Measurements from ENCODE around the gene AK9. TPM values are rescaled to one million over a fixed set of nuclear protein-coding genes. Genes with fewer than 3 reads are reported as not detected.
"Not testable (repeated sequence)": the region's sequence is repeated elsewhere in the genome, so short reads cannot be mapped to it uniquely, and the experiment has no call there.

The AK9 gene
- total RNA-seq, 2 experiments from 2014 or later = 3.5 to 5.2 TPM

DNA sequence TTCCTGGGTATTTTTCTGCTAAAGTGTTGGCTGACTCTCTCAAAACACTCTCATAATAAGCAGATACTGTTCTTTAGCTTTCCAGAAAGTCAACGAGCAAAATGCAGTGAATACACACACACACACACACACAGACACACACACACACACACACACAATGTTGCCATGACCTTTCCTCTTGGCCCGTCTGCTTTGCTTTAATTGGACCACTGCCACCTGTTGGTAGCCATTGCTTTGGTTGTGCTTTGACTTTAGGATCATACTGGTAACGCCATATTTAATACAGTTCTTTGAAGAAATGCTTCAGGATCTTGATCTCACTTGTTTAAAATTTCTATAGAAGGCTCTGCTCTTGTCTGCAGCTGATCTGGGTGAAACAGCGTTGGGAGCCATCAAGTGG is 4.5 kb upstream of the AK9 start:
- CTCF ChIA-PET = interaction anchor here (0.7 to 2.1 kb wide), 4 partner anchors 10 to 344 kb away, joined by 4 to 7 read pairs (median 5); no protein-coding TSS in a partner anchor
- Mint-ChIP-seq H3K27me3 (no peaks in the 10 kb centered on the region), H3K4me1 (peaks cover 14% of the 10 kb centered on the region), H3K4me3 (no peak overlapping the region), H3K27ac (no peak overlapping the region), H3K36me3 (ENCODE audit: low read depth) (peaks cover 9% of the 10 kb centered on the region), H3K9me3 (ENCODE audit: low read depth) (no peaks in the 10 kb centered on the region)
- intact Hi-C loops (cut with DNase I, micrococcal nuclease) = loop anchor here in 1 of 2 experiments (10.0 kb wide), 1 partner anchor 1179 kb away; the partner anchor contains the start of gene AMD1
- POLR2A ChIA-PET = no interaction called here
- DNase-seq = peak; percentile 51
- ATAC-seq = no peak

GRCh38 chr6:109693111-109693510 is 2.1 kb upstream of the AK9 start:
- no peak for ATAC-seq
- ChIA-PET POLR2A (interaction anchor here (0.6 kb wide), 1 partner anchor 595 kb away, joined by 7 read pairs; no protein-coding TSS in a partner anchor), CTCF (interaction anchor here (1.0 to 1.7 kb wide), 4 partner anchors 9 to 347 kb away, joined by 4 to 5 read pairs (median 4); no protein-coding TSS in a partner anchor)
- Mint-ChIP-seq H3K27ac (no peak overlapping the region), H3K9me3 (ENCODE audit: low read depth) (no peaks in the 10 kb centered on the region), H3K27me3 (no peaks in the 10 kb centered on the region), H3K36me3 (ENCODE audit: low read depth) (peaks cover 9% of the 10 kb centered on the region), H3K4me3 (no peak overlapping the region), H3K4me1 (peaks cover 19% of the 10 kb centered on the region)
- no peak for DNase-seq
- intact Hi-C loops (cut with DNase I, micrococcal nuclease) = loop anchor here (5.0 to 10.0 kb wide), 6 partner anchors 96 to 1264 kb away; partner anchors contain the start of genes PPIL6 (in 2 of the 2), SMPD2 (in 2 of the 2), AMD1 (in 1 of the 2) and GTF3C6 (in 1 of the 2)

- ChIA-PET CTCF (interaction anchor here (2.6 kb wide), 2 partner anchors 11 to 350 kb away, joined by 11 to 18 read pairs; no protein-coding TSS in a partner anchor), POLR2A (no interaction called here)
- Mint-ChIP-seq H3K9me3 (ENCODE audit: low read depth) (no peaks in the 10 kb centered on the region), H3K27me3 (no peaks in the 10 kb centered on the region), H3K4me3 (peak overlapping the region; percentile 94), H3K4me1 (peaks cover 41% of the 10 kb centered on the region), H3K27ac (peak overlapping the region; percentile 92), H3K36me3 (ENCODE audit: low read depth) (no peaks in the 10 kb centered on the region)
- intact Hi-C loops (cut with DNase I, micrococcal nuclease) = loop anchor here (2.0 to 10.0 kb wide), 11 partner anchors 93 to 1396 kb away; partner anchors contain the start of genes PPIL6 (in 2 of the 2), SMPD2 (in 2 of the 2), AFG1L (in 1 of the 2) and AMD1 (in 1 of the 2)
- ATAC-seq = peak; percentile 35
- DNase-seq = peak; percentile 84
These were observed 647 bp downstream of the AK9 start for GRCh38 chr6:109690373-109690736.

DNA sequence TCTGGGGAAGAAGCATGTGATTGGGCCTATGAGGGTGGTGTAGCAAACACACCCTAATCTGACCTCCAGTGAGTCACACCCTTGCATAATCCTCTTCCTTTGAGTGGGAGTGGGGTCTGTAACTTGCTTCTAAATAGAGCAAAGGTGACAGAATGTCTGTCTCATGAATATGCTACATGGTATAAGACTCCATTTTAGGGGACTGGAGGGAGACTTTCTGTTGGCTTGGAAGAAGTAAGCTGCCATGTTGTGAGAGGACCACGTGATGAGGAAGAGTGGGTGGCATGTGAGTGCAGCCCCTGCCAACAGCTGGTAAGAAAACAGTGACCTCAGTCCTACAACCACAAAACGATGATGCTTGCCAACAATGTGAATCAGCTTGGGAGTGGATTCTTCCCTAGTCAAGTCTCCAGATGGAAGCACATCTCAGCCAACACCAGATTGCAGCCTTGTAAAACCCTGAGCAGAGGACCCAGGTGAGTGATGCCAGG is 3.7 kb downstream of the AK9 start:
- Mint-ChIP-seq H3K27me3 (no peaks in the 10 kb centered on the region), H3K4me3 (no peak overlapping the region), H3K27ac (peak overlapping the region; percentile 60), H3K9me3 (ENCODE audit: low read depth) (peaks cover 3% of the 10 kb centered on the region), H3K36me3 (ENCODE audit: low read depth) (peaks cover 3% of the 10 kb centered on the region), H3K4me1 (peaks cover 34% of the 10 kb centered on the region)
- peak; percentile 57 for DNase-seq
- peak; percentile 44 for ATAC-seq
- POLR2A ChIA-PET = interaction anchor here (0.6 kb wide), 2 partner anchors 340 to 1093 kb away, joined by 3 to 4 read pairs; no protein-coding TSS in a partner anchor
- intact Hi-C loops (cut with DNase I, micrococcal nuclease) = loop anchor here in 1 of 2 experiments (1.0 kb wide), 1 partner anchor 8 kb away; no protein-coding TSS in a partner anchor
- CTCF ChIA-PET = interaction anchor here (0.7 kb wide), 1 partner anchor 22 kb away, joined by 3 read pairs; no protein-coding TSS in a partner anchor

DNA sequence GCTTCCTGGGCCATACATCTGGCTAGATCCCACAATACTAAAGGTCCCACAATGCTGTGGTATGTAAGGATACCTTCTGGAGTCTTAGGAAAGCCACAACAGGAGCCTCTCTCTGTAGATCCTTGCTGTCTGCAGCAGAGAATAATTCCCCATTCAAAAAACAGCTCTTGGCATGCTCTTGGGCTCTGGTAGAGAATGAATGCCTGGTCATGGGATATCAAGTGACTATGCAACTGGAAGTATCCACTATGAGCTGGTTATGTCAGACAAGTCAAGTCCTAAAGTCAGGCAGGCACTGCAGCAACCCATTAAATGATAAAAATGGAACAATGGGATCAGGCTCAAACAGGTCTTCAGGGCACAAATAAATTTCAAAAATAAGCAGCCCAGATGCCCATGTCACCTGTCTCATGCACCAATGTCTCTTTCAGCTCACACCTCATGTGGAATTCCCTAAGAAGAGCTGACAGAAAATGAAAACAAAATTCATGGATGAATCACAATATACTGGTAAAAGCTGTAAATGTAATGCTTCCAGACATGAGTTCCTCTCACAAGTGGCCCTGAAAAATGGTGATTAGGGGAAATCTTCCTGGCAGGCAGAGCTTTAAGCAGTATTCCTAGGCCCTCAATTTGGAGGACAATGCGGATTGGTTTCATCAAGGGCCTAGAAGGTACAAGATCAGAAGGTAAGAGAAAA is 4.3 kb downstream of the AK9 start:
- peaks cover 32% of the 10 kb centered on the region for H3K4me1 Mint-ChIP-seq
- no peaks in the 10 kb centered on the region for H3K27me3 Mint-ChIP-seq
- POLR2A ChIA-PET = interaction anchor here (0.6 kb wide), 1 partner anchor 418 kb away, joined by 3 read pairs; no protein-coding TSS in a partner anchor
- peak overlapping the region; percentile 60 for H3K27ac Mint-ChIP-seq
- no peak for ATAC-seq
- CTCF ChIA-PET = interaction anchor here (0.6 to 0.7 kb wide), 2 partner anchors 22 to 58 kb away, joined by 3 read pairs; no protein-coding TSS in a partner anchor
- no peak overlapping the region for H3K4me3 Mint-ChIP-seq
- H3K36me3 Mint-ChIP-seq (ENCODE audit: low read depth) = peaks cover 5% of the 10 kb centered on the region
- no peak for DNase-seq
- intact Hi-C loops (cut with DNase I, micrococcal nuclease) = loop anchor here in 1 of 2 experiments (1.0 kb wide), 1 partner anchor 7 kb away; no protein-coding TSS in a partner anchor
- H3K9me3 Mint-ChIP-seq (ENCODE audit: low read depth) = peaks cover 5% of the 10 kb centered on the region

- H3K4me3 Mint-ChIP-seq; H3K27me3 Mint-ChIP-seq; H3K9me3 Mint-ChIP-seq (ENCODE audit: low read depth); H3K36me3 Mint-ChIP-seq (ENCODE audit: low read depth): not testable (repeated sequence)
- ATAC-seq (peak; percentile 99), DNase-seq (peak; percentile 67)
- CTCF ChIA-PET = interaction anchor here (1.5 kb wide), 1 partner anchor 15 kb away, joined by 4 read pairs; no protein-coding TSS in a partner anchor
- intact Hi-C loops (cut with DNase I, micrococcal nuclease) = loop anchor here in 1 of 2 experiments (1.0 kb wide), 1 partner anchor 8 kb away; no protein-coding TSS in a partner anchor
- Mint-ChIP-seq H3K4me1 (peaks cover 26% of the 10 kb centered on the region), H3K27ac (peak overlapping the region; percentile 72)
- POLR2A ChIA-PET = interaction anchor here (0.6 to 0.7 kb wide), 2 partner anchors 132 to 602 kb away, joined by 3 to 6 read pairs; no protein-coding TSS in a partner anchor
These were observed 12.1 kb downstream of the AK9 start for GRCh38 chr6:109678661-109679505.

DNA sequence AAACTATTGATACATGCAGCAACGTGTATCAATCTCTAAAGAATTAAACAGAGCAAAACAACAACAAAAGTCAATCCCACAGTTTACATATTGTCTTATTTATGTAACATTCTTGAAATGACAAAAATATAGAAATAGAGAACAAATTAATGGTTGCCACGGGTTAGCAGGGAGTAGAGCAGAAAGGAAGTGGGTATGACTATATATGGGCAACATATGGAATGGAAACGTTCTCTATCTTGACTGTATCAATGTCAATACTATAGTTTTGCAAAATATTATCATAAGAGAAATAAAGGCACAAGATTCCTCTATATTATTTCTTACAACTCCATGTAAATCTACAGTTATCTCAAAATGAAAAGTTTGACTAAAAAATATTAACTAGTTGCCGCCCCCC is 12.8 kb downstream of the AK9 start:
- CTCF ChIA-PET = interaction anchor here (0.6 to 1.5 kb wide), 2 partner anchors 15 to 27 kb away, joined by 3 to 4 read pairs; no protein-coding TSS in a partner anchor
- ATAC-seq = no peak
- no peak overlapping the region for H3K4me3 Mint-ChIP-seq
- H3K9me3 Mint-ChIP-seq (ENCODE audit: low read depth) = peaks cover 2% of the 10 kb centered on the region
- DNase-seq = no peak
- H3K27me3 Mint-ChIP-seq = no peaks in the 10 kb centered on the region
- H3K27ac Mint-ChIP-seq = no peak overlapping the region
- H3K36me3 Mint-ChIP-seq (ENCODE audit: low read depth) = peaks cover 10% of the 10 kb centered on the region
- H3K4me1 Mint-ChIP-seq = peaks cover 26% of the 10 kb centered on the region
- intact Hi-C loops (cut with DNase I, micrococcal nuclease) = no loop called here
- POLR2A ChIA-PET = no interaction called here

DNA sequence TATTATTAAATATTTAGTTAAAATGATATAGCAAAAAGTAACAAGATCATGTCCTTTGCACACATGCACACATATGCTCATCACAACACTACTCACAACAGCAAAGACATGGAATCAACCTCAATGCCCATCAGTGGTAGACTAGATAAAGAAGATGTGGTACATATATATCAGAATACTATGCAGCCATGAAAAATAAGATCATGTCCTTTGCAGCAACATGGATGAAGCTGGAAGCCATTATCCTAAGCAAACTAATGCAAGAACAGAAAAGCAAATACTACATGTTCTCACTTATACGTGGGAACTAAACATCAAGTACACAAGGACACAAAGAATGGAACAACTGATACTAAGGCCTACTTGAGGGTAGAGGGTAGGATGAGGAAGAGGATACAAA is 14.3 kb downstream of the AK9 start:
- intact Hi-C loops (cut with DNase I, micrococcal nuclease) = no loop called here
- H3K4me3 Mint-ChIP-seq = no peak overlapping the region
- H3K27me3 Mint-ChIP-seq = no peaks in the 10 kb centered on the region
- CTCF ChIA-PET = no interaction called here
- H3K36me3 Mint-ChIP-seq (ENCODE audit: low read depth) = peaks cover 8% of the 10 kb centered on the region
- POLR2A ChIA-PET = no interaction called here
- H3K4me1 Mint-ChIP-seq = peaks cover 25% of the 10 kb centered on the region
- ATAC-seq (no peak), DNase-seq (no peak)
- no peak overlapping the region for H3K27ac Mint-ChIP-seq
- H3K9me3 Mint-ChIP-seq (ENCODE audit: low read depth) = no peaks in the 10 kb centered on the region

GRCh38 chr6:109672839-109673238 is 18.2 kb downstream of the AK9 start:
- POLR2A ChIA-PET = no interaction called here
- intact Hi-C loops (cut with DNase I, micrococcal nuclease) = no loop called here
- Mint-ChIP-seq H3K36me3 (ENCODE audit: low read depth) (peaks cover 16% of the 10 kb centered on the region), H3K27ac (no peak overlapping the region), H3K27me3 (no peaks in the 10 kb centered on the region), H3K4me3 (no peak overlapping the region), H3K9me3 (ENCODE audit: low read depth) (no peaks in the 10 kb centered on the region), H3K4me1 (no peaks in the 10 kb centered on the region)
- ATAC-seq = no peak
- CTCF ChIA-PET = interaction anchor here (0.6 kb wide), 1 partner anchor 9 kb away, joined by 3 read pairs; no protein-coding TSS in a partner anchor
- no peak for DNase-seq

DNA sequence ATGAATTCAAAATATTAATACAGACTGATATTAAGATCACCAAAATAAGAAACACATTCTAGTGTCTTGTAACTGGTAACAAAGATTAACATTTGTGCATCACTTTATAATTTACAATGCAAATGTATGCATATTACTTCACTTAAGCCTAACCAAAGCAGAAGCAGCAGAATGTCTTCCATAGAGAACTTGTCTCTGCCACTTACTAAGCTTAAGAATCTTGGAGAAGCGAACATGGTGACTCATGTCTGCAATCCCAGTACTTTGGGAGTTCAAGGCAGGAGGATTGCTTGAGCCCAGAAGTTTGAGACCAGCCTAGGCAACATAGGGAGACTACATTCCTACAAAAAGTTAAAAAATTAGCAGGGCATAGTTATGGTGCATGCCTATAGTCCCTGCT is 18.8 kb downstream of the AK9 start:
- DNase-seq = no peak
- H3K9me3 Mint-ChIP-seq (ENCODE audit: low read depth) = no peaks in the 10 kb centered on the region
- H3K4me1 Mint-ChIP-seq = no peaks in the 10 kb centered on the region
- no peak overlapping the region for H3K27ac Mint-ChIP-seq
- ATAC-seq = no peak
- peaks cover 16% of the 10 kb centered on the region for H3K36me3 Mint-ChIP-seq (ENCODE audit: low read depth)
- no peaks in the 10 kb centered on the region for H3K27me3 Mint-ChIP-seq
- ChIA-PET CTCF (interaction anchor here (0.9 to 1.0 kb wide), 2 partner anchors 9 to 11 kb away, joined by 3 read pairs; no protein-coding TSS in a partner anchor), POLR2A (no interaction called here)
- no peak overlapping the region for H3K4me3 Mint-ChIP-seq
- intact Hi-C loops (cut with DNase I, micrococcal nuclease) = no loop called here

All from activated CD4-positive, alpha-beta T cell treated with anti-CD3 and anti-CD28 coated beads for 36 hours (primary cell).